COLO668 (cell line): ENCODE results near the gene TEX261.

Source experiments
- DNase-seq: peaks from one replicate; lab custom pipeline; 2025; ENCODE audit not compliant: unreplicated experiment; lab: John Stamatoyannopoulos, UW

Gene TEX261

DNA sequence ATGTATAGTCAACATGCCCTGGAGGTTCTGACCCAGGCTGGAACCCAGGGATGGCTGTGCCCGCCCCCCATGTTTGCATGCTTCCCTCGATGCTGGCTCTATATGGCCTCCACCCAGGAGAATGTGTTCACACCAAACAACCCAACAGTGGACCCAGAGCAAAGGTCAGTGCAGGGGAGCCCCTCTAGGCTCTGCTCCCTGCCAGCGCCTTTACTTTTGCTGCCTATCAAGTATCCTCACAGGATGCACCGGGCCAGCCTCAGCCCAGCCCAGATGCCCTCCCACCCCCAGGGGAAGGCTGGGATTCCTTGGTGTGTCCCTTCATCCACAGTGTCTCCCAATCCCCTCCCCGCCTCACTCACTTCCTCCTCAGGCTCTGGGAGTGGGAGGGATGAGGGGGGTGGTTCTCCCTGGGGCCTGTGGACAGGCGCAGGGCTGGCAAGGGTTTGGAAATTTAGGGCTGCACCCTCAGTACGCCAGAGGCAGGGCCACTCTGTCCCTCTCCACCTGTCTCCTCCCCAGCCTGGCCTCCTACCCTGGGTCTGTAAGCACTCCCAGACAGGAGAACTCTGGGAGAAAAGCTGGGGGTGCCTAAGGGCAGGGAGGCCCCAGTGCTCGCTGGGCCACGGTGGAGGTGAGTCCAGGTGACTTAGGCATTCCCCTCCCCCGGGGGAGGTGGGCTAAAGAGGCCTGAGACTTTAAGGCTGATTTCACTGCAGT lies 56.6 kb downstream of the TEX261 start:
- DNase-seq, result no peak

DNA sequence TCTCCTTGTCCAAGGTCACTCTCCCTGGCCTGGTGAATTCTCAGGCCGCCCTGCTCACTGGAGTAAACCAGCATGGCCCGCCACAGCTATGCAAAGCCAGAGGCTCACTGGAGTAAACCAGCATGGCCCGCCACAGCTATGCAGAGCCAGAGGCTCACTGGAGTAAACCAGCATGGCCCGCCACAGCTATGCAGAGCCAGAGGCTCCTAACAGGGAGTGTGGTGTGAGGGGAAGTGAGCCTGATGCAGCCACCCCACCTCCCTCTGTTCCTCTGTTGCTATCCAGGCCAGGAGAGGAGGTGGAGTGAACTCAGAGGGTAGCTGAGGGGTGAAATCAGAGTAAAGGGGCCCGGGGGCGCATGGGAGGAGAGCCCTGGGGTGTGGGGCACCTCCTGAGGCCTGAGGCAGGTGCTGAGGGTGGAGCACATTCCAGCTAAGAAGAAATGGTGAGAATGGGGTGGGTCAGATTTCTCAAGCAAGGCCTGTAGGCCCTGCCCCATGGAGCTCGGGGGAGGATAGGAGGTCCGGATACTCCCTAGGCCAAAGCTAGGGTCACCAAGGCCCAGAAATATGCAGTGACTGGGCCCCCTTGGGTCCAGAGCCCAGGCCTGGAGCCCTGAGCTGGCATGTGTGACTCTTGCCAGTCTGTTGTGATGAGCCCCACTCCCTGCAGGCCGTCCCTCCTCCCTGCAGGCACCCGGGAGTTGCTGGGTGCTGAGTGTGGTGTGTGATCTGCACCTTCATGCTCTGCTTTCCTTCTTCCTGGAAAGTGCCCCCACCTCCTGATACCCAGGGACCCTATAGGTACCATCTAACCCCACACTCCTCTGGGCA lies 57.5 kb downstream of the TEX261 start:
- DNase-seq, result peak; percentile 36

DNA sequence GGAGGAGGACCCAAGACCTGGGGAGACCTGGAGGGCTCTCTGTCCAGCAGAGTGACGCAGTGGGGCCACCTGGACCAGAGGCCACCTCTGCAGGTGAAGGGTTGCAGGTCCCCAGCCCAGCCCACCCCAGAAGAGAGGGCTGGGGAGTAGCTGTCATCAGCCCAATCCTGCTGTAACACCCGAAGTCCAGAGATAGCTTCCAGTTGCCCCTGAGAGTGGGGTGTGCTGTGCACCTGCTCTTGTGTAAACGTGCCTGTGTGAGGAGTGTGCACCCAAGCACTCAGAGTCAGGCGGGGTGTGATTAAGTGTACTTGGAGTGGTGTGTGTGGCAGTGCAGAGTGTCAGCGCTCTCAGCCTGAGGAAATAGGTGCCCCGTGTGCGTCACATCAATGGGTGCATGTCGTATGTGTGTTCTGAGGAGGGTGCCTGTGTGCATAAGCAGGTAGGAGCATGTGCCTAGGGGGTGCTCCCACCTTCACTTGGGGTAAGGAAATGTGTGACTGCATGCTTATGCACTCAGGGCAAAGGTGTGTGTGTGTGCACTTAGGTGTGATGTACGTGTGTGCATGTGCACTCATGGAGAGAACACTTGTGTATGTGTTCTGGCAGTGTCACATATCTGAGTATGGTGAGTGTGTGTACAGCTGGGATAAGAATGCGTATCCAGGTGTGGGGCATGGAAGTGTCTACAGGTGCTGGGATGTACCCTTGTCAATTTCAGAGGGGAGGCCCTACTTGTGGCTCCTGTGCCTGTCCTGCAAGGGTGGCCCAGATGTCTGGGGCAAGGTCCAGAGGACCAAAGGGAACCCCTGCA lies 58.3 kb downstream of the TEX261 start:
- DNase-seq, result peak; percentile 56
